ENCODE measurements around the gene ABAT. TPM values are rescaled to one million over a fixed set of nuclear protein-coding genes. Genes with fewer than 3 reads are reported as not detected.

ABAT gene
- total and polyA plus RNA-seq, 2 of the 8 experiments (the other 6 are each of a cell fraction or from before 2014, with no cell fraction given) = 6.4 to 8.4 TPM

DNA sequence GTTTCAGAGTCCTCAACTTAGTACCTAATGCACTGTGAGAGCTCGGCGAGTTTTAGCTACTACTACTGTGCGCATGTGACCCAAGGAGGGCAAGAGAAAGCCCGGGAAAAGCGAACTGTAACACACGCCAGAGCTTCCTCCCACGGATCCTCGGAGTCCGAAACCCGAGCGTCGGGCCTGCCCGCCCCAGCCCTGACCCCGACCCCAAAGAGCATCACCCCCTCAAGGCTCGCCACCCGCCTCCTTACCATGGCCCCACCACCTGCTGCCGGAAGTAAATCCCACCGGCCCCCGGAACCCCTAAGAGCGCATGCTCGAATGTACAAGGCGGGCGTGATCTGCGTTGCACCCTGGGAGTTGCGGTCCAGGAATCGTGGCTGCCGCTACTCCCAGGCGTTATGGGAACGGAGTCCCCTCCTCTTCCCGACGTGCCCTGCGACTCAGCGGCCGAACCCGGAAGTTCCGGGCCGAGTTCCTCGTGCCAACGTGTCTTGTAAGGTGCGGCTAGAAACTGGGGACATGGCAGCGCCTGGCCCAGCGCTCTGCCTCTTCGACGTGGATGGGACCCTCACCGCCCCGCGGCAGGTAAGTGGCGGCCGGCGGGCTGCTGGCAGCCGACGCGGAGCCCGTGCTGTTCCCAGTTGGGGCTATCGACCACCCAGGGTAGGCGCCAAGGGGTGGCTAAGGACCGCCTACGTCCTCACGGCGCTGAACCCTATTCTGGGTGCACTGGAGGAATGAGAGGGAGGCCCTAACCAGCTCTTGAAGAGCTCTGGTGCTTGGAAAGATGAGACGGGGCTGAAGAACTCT, 123.2 kb downstream of the ABAT start, which contains the start of the genes PMM2 and TMEM186:
PMM2 (plus strand) TSS at position 476 of the 810 bp plus-strand sequence; CDS start at position 520, 44 bp downstream.
TMEM186 (minus strand) TSS at position 276 of the 810 bp plus-strand sequence; CDS start at position 251, 25 bp downstream.
- Histone ChIP-seq H4K91ac (replicated peaks; ENCODE audit: insufficient read length, low read length) (peak within 1 kb of the TSS; percentile 29), H3K4ac (replicated peaks; ENCODE audit: insufficient read length, low read depth, low read length) (no peak within 1 kb of the TSS), H2BK120ac (replicated peaks; ENCODE audit: low read depth, low read length) (no peak within 1 kb of the TSS), H3K23me2 (ENCODE audit: low read depth, low read length) (peaks cover 13% of the 10 kb centered on the region; the same call in 1 of the 2 replicates), H3K36me3 (ENCODE audit: control insufficient read depth in 2 of 4, insufficient read depth in 4 of 4, low read length in 3 of 4) (peaks cover 3 to 14% (median 10%) of the 10 kb centered on the region in 4 experiments; a peak in 7 of 8 replicates), H2AFZ (ENCODE audit: low read length) (0 out of 2 replicates have a peak within 1 kb of the TSS, but pooled peaks have one; percentile 9), H3K18ac (ENCODE audit: extremely low read depth, low read length) (peak within 1 kb of the TSS; percentile 24; the same call in 1 of the 2 replicates), H3K27ac (ENCODE audit: low read depth, low read length) (peak within 1 kb of the TSS; percentile 64), H2BK20ac (ENCODE audit: low read length) (no peak within 1 kb of the TSS), H3K56ac (replicated peaks; ENCODE audit: insufficient read length, low read depth, low read length) (peak within 1 kb of the TSS; percentile 60), H3K9ac (replicated peaks in 1 of 4; ENCODE audit: extremely low read depth in 1 of 4, low read depth in 3 of 4, low read length in 3 of 4) (peak within 1 kb of the TSS; percentile 69 to 86 (median 80)), H3K27me3 (replicated peaks in 1 of 4; ENCODE audit: control insufficient read depth in 3 of 4, extremely low read depth in 1 of 4, insufficient read depth in 3 of 4, low read length in 3 of 4) (no peaks in the 10 kb centered on the region), H3K4me3 (ENCODE audit: extremely low read depth in 1 of 4, insufficient read depth in 2 of 4, low read depth in 3 of 4, low read length in 4 of 4) (peak within 1 kb of the TSS; percentile 61 to 85 (median 77)), H3K23ac (ENCODE audit: insufficient read length) (no peak within 1 kb of the TSS), H2AK5ac (ENCODE audit: low read depth, low read length) (no peak within 1 kb of the TSS; the same call in 1 of the 2 replicates), H4K8ac (ENCODE audit: extremely low read depth, insufficient read depth, low read length) (peak within 1 kb of the TSS; percentile 84; the same call in 1 of the 2 replicates), H3K4me2 (ENCODE audit: insufficient read depth in 1 of 2, low read depth in 2 of 2, low read length in 2 of 2) (peak within 1 kb of the TSS; percentile 86 to 88), H2BK15ac (ENCODE audit: low read length) (no peak within 1 kb of the TSS), H4K20me1 (replicated peaks in 1 of 2; ENCODE audit: control insufficient read depth in 1 of 2, insufficient read depth in 2 of 2, low read length in 2 of 2) (peaks cover 2 to 3% of the 10 kb centered on the region in 2 experiments), H3K79me1 (ENCODE audit: low read depth, low read length) (0 out of 2 replicates have a peak, but pooled peaks cover 4% of the 10 kb centered on the region), H3K9me3 (ENCODE audit: insufficient read depth in 2 of 2, low read depth in 1 of 2, low read length in 1 of 2) (no peaks in the 10 kb centered on the region), H2BK5ac (ENCODE audit: low read depth, low read length) (peak within 1 kb of the TSS; percentile 77), H2BK12ac (ENCODE audit: low read depth, low read length) (no peak within 1 kb of the TSS), H3K79me2 (ENCODE audit: control insufficient read depth in 1 of 2, insufficient read depth in 2 of 2, low read length in 2 of 2) (peaks cover 12 to 64% of the 10 kb centered on the region in 2 experiments), H3K14ac (ENCODE audit: insufficient read length) (no peak within 1 kb of the TSS), H4K5ac (ENCODE audit: insufficient read length, low read depth, low read length) (no peak within 1 kb of the TSS), H3K4me1 (replicated peaks in 1 of 4; ENCODE audit: control insufficient read depth in 3 of 4, insufficient read depth in 4 of 4, low read length in 3 of 4) (peaks cover 0 to 13% (median 2%) of the 10 kb centered on the region in 4 experiments; a peak in 3 of 7 replicates)
- DNase-seq (ENCODE audit: low read depth in 1 of 2, low spot score in 2 of 2) (peak; percentile 92 to 94), FAIRE-seq (no peak)
- ChIA-PET POLR2A (ENCODE audit: partially characterized antibody) (interaction anchor here (0.8 to 1.9 kb wide), 5 partner anchors 12 to 67 kb away, joined by 3 to 7 read pairs (median 3); no protein-coding TSS in a partner anchor), CTCF (ENCODE audit: partially characterized antibody) (interaction anchor here (0.8 to 26.4 kb wide), 6 partner anchors 9 to 161 kb away, joined by 3 to 404 read pairs (median 4); partner anchors contain the start of gene ABAT)
- WGBS, 2 experiments (ENCODE audit: extremely low coverage in 1 of 2, insufficient coverage in 1 of 2, insufficient read length in 1 of 2, insufficient replicate concordance in 2 of 2, low coverage in 1 of 2, low lambda C conversion rate in 2 of 2, missing lambda C conversion rate in 1 of 2) = 0% methylated on average over 59 of the region's 61 CpGs; no CpG with 5 or more reads in 1 of the 2 experiments
- TF ChIP-seq SUZ12 (IDR thresholded peaks at IDR 0.05; ENCODE audit: low read length) (no peak), CHD2 (IDR thresholded peaks at IDR 0.05; ENCODE audit: low read length) (no peak), CBX8 (IDR thresholded peaks at IDR 0.05; ENCODE audit: borderline replicate concordance, low read depth, low read length) (no peak), BCL11A (IDR thresholded peaks at IDR 0.05; ENCODE audit: low read depth in 2 of 2, low read length in 2 of 2) (no peak), CTBP2 (IDR thresholded peaks at IDR 0.05; ENCODE audit: borderline replicate concordance, insufficient read depth, insufficient read length, low read length) (no peak), MAFK (IDR thresholded peaks at IDR 0.05; ENCODE audit: low read depth, low read length) (no peak), CBX5 (IDR thresholded peaks at IDR 0.05; ENCODE audit: low read depth, low read length) (no peak), SAP30 (IDR thresholded peaks at IDR 0.05; ENCODE audit: insufficient read depth, insufficient replicate concordance, low read length) (peak; percentile 98), NRF1 (IDR thresholded peaks at IDR 0.05; ENCODE audit: low read depth, low read length) (no peak), BRCA1 (IDR thresholded peaks at IDR 0.05; ENCODE audit: low read depth, low read length) (no peak), RBBP5 (IDR thresholded peaks at IDR 0.05; ENCODE audit: borderline replicate concordance, low read depth, low read length) (0 out of 2 replicates have a peak, but pooled peaks have one; percentile 76)
